ENCODE measurements around the gene BTN1A1. TPM values are rescaled to one million over a fixed set of nuclear protein-coding genes. Genes with fewer than 3 reads are reported as not detected.

The BTN1A1 gene
- total and polyA plus RNA-seq, 10 of the 15 experiments (the other 5 are each of a cell fraction or from before 2014, with no cell fraction given) = 0.05 to 2.2 (median 0.87) TPM

DNA sequence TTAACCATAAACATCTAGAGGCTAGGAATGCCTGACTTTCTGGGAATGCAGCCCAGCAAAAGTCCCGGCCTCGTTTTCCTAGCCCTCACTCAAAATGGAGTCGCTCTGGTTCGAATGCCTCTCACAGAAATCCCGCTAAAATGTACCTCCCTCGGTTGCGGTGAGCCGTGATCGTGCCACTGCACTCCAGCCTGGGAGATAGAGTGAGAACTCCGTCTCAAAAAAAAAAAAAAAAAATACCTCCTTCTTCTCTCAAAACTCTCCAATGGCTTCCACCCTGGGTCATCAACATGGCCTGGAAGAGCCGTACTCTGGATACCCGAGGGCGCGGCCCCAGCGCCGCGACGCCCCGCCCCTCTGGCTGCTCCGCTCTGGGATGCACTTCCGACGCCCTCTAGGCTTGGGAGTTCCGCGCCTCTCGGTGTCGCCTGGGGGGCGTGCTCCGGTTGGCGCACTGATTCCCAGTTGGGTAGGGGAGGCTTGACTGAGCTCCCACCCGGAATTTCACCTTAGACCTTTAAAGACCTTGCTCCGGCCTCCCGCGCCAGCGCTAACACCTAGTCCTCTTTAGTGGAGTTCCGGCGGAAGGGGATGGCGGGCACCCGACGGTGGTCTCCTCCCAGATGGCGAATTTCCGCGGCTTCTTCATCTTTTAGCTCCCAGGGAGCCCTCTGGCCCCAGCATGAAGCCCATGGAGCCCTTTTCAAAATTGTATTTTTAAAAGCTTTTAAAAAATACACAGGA lies 50.3 kb downstream of the BTN1A1 start (continued):
- TF ChIP-seq, protein P1, sequence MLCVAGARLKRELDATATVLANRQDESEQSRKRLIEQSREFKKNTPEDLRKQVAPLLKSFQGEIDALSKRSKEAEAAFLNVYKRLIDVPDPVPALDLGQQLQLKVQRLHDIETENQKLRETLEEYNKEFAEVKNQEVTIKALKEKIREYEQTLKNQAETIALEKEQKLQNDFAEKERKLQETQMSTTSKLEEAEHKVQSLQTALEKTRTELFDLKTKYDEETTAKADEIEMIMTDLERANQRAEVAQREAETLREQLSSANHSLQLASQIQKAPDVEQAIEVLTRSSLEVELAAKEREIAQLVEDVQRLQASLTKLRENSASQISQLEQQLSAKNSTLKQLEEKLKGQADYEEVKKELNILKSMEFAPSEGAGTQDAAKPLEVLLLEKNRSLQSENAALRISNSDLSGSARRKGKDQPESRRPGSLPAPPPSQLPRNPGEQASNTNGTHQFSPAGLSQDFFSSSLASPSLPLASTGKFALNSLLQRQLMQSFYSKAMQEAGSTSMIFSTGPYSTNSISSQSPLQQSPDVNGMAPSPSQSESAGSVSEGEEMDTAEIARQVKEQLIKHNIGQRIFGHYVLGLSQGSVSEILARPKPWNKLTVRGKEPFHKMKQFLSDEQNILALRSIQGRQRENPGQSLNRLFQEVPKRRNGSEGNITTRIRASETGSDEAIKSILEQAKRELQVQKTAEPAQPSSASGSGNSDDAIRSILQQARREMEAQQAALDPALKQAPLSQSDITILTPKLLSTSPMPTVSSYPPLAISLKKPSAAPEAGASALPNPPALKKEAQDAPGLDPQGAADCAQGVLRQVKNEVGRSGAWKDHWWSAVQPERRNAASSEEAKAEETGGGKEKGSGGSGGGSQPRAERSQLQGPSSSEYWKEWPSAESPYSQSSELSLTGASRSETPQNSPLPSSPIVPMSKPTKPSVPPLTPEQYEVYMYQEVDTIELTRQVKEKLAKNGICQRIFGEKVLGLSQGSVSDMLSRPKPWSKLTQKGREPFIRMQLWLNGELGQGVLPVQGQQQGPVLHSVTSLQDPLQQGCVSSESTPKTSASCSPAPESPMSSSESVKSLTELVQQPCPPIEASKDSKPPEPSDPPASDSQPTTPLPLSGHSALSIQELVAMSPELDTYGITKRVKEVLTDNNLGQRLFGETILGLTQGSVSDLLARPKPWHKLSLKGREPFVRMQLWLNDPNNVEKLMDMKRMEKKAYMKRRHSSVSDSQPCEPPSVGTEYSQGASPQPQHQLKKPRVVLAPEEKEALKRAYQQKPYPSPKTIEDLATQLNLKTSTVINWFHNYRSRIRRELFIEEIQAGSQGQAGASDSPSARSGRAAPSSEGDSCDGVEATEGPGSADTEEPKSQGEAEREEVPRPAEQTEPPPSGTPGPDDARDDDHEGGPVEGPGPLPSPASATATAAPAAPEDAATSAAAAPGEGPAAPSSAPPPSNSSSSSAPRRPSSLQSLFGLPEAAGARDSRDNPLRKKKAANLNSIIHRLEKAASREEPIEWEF (IDR thresholded peaks at IDR 0.05; ENCODE audit: insufficient replicate concordance, low read depth, low read length) = no peak
- TF ChIP-seq YBX1 (IDR thresholded peaks at IDR 0.05) (no peak), ZSCAN29 (IDR thresholded peaks at IDR 0.05) (no peak), MYB (IDR thresholded peaks at IDR 0.05; ENCODE audit: borderline replicate concordance, low read depth, low read length) (no peak), HDAC6 (IDR thresholded peaks at IDR 0.05; ENCODE audit: unreplicated experiment) (no peak), ZNF274 (IDR thresholded peaks at IDR 0.05; ENCODE audit: insufficient read depth, insufficient read length) (no peak), MXI1 (IDR thresholded peaks at IDR 0.05; ENCODE audit: low read depth, low read length) (no peak), MTA3 (IDR thresholded peaks at IDR 0.05; ENCODE audit: borderline replicate concordance, low read length) (no peak), DPF2 (IDR thresholded peaks at IDR 0.05) (no peak), NBN (IDR thresholded peaks at IDR 0.05) (peak; percentile 45; the same call in 1 of the 2 replicates), IKZF1 (conservative IDR thresholded peaks at IDR 0.05) (peak; percentile 97)
- TF ChIP-seq, protein P2, sequence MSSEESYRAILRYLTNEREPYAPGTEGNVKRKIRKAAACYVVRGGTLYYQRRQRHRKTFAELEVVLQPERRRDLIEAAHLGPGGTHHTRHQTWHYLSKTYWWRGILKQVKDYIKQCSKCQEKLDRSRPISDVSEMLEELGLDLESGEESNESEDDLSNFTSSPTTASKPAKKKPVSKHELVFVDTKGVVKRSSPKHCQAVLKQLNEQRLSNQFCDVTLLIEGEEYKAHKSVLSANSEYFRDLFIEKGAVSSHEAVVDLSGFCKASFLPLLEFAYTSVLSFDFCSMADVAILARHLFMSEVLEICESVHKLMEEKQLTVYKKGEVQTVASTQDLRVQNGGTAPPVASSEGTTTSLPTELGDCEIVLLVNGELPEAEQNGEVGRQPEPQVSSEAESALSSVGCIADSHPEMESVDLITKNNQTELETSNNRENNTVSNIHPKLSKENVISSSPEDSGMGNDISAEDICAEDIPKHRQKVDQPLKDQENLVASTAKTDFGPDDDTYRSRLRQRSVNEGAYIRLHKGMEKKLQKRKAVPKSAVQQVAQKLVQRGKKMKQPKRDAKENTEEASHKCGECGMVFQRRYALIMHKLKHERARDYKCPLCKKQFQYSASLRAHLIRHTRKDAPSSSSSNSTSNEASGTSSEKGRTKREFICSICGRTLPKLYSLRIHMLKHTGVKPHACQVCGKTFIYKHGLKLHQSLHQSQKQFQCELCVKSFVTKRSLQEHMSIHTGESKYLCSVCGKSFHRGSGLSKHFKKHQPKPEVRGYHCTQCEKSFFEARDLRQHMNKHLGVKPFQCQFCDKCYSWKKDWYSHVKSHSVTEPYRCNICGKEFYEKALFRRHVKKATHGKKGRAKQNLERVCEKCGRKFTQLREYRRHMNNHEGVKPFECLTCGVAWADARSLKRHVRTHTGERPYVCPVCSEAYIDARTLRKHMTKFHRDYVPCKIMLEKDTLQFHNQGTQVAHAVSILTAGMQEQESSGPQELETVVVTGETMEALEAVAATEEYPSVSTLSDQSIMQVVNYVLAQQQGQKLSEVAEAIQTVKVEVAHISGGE (CRISPR knock-in tag; IDR thresholded peaks at IDR 0.05) = peak; percentile 39; the same call in 1 of the 2 replicates
- TF ChIP-seq, protein P3, sequence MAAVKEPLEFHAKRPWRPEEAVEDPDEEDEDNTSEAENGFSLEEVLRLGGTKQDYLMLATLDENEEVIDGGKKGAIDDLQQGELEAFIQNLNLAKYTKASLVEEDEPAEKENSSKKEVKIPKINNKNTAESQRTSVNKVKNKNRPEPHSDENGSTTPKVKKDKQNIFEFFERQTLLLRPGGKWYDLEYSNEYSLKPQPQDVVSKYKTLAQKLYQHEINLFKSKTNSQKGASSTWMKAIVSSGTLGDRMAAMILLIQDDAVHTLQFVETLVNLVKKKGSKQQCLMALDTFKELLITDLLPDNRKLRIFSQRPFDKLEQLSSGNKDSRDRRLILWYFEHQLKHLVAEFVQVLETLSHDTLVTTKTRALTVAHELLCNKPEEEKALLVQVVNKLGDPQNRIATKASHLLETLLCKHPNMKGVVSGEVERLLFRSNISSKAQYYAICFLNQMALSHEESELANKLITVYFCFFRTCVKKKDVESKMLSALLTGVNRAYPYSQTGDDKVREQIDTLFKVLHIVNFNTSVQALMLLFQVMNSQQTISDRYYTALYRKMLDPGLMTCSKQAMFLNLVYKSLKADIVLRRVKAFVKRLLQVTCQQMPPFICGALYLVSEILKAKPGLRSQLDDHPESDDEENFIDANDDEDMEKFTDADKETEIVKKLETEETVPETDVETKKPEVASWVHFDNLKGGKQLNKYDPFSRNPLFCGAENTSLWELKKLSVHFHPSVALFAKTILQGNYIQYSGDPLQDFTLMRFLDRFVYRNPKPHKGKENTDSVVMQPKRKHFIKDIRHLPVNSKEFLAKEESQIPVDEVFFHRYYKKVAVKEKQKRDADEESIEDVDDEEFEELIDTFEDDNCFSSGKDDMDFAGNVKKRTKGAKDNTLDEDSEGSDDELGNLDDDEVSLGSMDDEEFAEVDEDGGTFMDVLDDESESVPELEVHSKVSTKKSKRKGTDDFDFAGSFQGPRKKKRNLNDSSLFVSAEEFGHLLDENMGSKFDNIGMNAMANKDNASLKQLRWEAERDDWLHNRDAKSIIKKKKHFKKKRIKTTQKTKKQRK (IDR thresholded peaks at IDR 0.05; ENCODE audit: low read depth, low read length) = no peak
- TF ChIP-seq, protein P4, sequence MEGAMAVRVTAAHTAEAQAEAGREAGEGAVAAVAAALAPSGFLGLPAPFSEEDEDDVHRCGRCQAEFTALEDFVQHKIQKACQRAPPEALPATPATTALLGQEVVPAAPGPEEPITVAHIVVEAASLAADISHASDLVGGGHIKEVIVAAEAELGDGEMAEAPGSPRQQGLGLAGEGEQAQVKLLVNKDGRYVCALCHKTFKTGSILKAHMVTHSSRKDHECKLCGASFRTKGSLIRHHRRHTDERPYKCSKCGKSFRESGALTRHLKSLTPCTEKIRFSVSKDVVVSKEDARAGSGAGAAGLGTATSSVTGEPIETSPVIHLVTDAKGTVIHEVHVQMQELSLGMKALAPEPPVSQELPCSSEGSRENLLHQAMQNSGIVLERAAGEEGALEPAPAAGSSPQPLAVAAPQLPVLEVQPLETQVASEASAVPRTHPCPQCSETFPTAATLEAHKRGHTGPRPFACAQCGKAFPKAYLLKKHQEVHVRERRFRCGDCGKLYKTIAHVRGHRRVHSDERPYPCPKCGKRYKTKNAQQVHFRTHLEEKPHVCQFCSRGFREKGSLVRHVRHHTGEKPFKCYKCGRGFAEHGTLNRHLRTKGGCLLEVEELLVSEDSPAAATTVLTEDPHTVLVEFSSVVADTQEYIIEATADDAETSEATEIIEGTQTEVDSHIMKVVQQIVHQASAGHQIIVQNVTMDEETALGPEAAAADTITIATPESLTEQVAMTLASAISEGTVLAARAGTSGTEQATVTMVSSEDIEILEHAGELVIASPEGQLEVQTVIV (IDR thresholded peaks at IDR 0.05; ENCODE audit: borderline replicate concordance, partially characterized antibody) = no peak
- TF ChIP-seq, protein P5, sequence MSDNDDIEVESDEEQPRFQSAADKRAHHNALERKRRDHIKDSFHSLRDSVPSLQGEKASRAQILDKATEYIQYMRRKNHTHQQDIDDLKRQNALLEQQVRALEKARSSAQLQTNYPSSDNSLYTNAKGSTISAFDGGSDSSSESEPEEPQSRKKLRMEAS (IDR thresholded peaks at IDR 0.05; ENCODE audit: low read depth, low read length) = no peak

All from GM12878 (cell line).